ENCODE data around the gene CCDC85B. TPM values are rescaled to one million over a fixed set of nuclear protein-coding genes. Genes with fewer than 3 reads are reported as not detected.

Gene CCDC85B
- total RNA-seq, 1 donor from 2014 or later = 56.0 TPM

DNA sequence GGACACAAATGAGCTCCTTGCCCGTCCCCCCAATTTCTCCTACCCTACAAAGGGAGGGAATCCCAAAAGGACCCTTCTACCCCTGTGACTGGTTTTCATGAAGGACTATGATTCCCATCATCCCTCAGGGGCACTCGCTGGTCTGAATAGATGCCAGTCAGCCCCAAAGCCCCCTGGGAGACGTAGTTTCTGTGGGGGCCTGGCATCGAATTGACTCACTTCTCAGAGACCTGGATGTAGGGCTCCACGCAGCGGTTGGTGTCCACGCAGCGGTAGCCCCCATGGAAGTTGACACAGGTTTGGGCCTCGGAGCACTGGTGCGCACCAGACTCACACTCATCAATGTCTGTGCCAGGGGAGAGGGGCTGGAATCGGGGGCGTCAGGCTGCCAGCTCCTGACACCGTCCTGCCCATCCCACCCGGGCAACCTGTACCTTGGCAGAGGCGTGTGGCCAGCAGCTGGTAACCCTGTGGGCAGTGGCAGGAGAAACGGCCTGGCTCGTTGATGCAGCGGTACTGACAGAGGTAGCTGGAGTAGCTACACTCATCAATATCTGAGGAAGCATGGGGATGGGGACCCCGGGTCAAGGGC lies 22.3 kb upstream of the CCDC85B start:
- no peak for DNase-seq (ENCODE audit: low read depth in 2 of 2)

GRCh38 chr11:65868907-65869306 lies 21.6 kb upstream of the CCDC85B start:
- DNase-seq (ENCODE audit: low read depth in 2 of 2) = no peak

DNA sequence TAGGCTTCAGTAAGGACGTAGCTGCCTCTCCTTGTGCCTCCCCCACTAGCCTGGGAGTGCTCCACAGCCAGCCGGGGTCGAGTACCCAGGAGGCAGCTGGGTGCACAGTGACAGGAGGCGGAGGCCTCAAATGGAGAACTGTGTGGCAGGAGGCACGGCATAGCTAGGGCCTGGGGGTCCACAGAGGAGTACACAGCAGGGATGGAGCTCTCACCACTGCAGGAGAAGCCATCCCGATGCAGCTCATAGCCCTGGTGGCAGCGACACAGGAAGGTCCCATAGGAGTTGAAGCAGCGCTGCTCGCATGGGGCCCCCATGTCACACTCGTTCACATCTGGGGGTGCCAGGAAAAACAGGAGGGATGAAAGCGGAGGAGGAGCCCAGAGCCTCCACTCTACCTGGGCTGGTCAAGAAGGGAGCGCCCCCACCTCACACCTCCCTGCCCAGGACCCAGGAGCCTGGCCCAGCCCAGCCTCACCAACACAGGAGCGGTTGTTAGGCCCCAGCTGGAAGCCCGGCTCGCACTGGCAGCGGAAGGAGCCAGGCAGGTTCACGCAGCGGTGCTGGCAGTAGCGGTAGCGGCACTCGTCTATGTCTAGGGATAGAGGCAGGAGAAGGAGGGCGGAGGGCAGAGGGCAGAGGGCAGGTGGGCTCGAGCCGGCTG lies 20.7 kb upstream of the CCDC85B start:
- DNase-seq (ENCODE audit: low read depth in 2 of 2) = no peak

GRCh38 chr11:65870307-65870658 lies 20.2 kb upstream of the CCDC85B start:
- DNase-seq (ENCODE audit: low read depth in 2 of 2) = no peak

DNA sequence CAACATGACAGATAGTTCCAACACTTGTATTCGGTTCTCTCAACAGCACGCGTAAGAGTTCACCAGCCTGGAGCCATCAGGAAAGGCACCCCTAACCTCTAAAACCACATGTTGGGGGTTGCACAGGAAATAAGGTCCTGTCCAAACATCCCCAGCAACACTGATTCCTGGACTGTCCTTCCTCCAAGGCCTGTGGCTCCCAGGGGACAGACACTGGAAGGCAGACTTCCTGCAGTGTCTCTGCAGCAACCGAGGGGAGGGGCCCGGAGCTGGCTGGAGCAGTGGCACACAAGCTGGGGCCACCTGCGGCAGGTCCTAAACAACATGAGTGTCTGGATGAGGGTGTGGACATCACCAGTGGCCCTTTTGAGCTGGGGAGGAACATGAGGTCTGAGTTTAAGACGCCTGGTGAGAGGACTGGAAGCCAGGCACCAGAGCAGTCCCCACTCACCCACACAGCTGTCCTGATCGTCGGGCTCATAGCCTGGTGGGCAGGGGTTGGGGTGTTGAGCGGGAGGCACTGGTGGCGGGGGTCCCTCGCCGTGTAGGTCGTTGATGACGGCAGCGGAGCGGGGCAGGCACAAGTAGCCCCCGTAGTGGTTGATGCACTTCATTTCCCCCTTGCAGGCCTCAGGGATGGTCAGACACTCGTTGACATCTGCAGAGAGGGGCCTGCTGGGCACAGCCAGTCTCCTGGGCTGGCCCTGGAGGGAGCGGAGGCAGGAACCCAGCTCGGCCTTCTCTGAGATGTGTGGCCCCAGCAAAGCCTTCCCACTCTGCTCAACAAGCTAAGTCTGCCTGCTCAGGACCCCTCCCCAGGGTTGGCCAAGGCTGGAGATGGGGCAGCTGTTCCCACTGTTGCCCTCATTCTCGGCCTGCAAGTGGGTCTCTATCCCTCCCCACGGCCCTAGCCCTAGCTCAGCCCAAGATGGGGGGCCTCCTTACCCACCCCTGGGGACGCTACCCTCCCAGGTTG lies 19.5 kb upstream of the CCDC85B start:
- peak in 1 of 2 donors; percentile 37 for DNase-seq (ENCODE audit: low read depth in 2 of 2)

DNA sequence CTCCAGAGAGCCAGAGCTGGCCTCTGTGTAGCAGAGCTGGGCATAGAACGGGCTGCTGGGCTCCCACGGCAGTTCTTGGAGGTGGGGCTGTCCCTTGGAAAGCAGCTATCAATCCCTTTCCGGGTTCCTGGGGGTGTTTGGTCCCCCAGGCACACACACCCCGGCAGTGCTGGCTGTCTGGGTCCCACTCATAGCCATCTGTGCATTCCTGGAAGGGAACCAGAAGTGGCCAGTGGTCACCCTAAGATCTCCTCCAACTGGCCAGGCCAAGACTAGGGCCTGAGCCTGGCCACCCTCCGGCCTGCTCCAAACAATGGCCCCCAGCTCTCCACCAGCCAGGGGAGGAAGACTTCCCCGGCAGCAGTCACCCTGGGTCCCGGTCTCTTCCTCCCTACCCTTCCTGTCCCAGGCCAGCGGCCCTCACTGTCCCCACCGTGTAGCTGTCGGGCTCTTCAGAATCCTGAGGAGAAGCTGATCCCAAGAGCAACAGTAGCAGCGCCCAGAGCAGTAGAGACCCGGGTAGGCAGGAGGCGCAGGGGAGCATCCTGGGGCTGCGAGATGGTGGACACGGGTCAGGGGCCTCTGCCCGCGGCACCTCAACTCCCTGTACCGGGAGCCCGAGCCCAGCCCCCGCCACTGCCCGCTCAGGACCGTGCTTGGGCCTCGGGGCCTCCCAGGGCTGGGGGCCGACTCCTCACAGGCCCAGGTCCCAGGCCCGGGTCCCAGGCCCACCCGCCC lies 18.5 kb upstream of the CCDC85B start:
- peak; percentile 30 to 35 for DNase-seq (ENCODE audit: low read depth in 2 of 2)

DNA sequence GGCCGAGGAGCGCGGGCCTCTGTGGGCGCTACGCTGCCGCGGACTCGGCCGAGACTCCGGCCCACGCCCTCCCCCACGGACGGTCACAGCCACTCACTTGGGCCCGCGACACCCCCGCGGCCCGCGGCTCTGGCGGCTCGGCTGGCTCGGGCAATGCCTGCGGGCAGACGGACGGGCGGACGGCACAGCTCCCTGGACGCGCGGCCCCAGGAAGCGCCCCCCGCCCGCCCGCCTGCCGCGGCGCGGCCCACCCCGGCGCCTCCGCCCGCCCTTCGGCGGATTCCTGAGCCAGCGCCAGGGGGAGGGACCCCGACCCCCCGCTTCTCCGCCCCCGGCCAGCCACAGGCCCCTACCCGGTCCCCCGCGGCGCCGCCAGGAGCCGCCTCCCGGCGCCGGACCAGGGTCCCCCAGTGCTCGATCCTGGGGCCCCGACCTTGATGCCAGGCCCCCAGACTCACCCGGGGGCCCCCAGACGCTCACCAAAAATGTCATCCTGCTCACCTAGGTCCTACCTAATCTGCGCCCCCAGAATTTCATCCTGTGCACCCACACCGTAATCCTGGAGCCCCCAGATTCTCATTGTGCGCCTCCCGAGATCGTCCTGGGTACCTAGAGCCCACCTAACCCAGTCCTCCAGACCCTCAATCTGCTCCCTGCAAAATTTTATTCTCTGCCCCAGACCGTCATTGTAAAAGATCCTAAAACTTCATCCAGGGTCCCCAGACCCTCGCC lies 17.7 kb upstream of the CCDC85B start, which contains the start of gene EFEMP2:
TSS of gene EFEMP2 (minus strand) at position 215 of the 732 bp plus-strand sequence. CDS start 446 bp downstream, outside the sequence.
- DNase-seq (ENCODE audit: low read depth in 2 of 2) = no peak

- DNase-seq (ENCODE audit: low read depth in 2 of 2) = peak; percentile 65 to 85
These were observed 16.9 kb upstream of the CCDC85B start for GRCh38 chr11:65873318-65874156.

DNA sequence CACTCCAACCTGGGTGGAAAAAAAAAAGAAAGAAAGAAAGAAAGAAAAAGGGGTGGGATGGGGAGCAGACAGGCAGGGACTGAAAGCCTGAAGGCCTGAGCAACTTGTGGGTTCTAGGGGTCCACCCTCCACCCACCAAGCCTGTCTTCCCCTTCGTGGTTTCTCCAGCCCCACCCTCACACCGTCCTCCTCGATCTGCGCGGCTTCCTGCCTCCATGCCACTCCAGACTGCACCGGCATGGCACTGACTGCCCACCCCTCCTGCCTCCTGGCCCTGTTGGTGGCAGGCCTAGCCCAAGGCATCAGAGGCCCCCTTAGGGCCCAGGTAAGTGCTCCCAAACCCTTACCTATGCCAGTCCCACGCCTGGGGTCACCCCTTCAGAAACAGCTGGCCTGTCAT lies 10.9 kb upstream of the CCDC85B start, which contains the start of gene CTSW:
TSS of gene CTSW (plus strand) at position 221 of the 400 bp plus-strand sequence. CDS start at position 239, 18 bp downstream.
- no peak for DNase-seq (ENCODE audit: low read depth in 2 of 2)

GRCh38 chr11:65880027-65880426 lies 10.4 kb upstream of the CCDC85B start:
- DNase-seq (ENCODE audit: low read depth in 2 of 2) = no peak

DNA sequence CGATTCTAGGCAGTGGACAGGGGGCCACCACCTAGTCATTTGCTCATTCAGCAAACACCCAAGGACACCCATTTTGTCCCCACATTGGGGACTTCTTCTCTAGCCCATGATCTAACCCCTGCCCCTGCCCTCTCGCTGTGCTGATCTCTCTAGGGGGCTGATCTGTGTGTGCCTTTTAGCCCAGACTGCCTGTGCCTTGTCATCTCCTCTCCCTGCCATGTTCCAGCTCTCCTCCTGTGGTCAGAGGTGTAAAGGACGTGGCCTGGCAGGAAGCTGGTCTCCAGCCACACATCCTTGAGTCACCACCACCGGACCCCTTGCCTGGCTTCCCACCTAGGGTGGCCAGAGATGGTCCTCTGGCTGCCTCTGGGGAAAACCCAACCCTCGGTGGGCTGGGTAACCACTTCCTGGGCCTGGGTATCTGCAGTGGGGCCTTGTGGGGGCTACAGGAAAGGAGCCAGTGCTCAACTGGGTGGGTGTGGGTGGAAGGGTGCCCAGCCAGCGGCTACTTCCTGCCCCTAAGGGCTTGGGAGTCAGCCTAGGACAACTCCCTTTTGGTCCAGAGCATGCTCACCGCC lies 9.5 kb upstream of the CCDC85B start:
- no peak for DNase-seq (ENCODE audit: low read depth in 2 of 2)

DNA sequence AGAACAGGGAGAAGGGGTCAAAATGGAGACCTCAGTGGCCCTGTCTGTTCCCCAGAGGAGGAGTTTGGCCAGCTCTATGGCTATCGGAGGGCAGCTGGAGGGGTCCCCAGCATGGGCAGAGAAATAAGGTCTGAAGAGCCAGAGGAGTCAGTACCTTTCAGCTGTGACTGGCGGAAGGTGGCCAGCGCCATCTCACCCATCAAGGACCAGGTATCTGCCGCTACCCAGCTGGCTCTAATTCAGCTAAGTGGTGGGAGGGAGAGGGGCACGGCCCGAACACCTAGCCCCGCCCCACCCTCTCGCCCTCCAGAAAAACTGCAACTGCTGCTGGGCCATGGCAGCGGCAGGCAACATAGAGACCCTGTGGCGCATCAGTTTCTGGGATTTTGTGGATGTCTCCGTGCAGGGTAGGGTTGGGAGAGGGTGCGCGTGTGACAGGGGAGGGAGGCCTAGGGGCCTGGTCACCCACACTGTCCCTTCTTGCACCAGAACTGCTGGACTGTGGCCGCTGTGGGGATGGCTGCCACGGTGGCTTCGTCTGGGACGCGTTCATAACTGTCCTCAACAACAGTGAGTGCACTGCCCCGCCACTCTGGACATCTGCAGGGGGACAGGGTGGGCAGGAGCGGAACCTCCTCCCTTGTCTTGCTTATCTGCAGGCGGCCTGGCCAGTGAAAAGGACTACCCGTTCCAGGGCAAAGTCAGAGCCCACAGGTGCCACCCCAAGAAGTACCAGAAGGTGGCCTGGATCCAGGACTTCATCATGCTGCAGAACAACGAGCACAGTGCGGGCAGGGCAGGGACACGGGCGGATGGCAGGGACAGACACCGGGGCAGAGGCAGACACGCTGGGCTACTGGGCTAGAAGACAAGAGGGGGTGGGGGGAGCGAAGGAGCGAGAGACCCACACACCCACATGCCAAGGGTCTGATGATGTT lies 8.1 kb upstream of the CCDC85B start:
- DNase-seq (ENCODE audit: low read depth in 2 of 2) = no peak

DNA sequence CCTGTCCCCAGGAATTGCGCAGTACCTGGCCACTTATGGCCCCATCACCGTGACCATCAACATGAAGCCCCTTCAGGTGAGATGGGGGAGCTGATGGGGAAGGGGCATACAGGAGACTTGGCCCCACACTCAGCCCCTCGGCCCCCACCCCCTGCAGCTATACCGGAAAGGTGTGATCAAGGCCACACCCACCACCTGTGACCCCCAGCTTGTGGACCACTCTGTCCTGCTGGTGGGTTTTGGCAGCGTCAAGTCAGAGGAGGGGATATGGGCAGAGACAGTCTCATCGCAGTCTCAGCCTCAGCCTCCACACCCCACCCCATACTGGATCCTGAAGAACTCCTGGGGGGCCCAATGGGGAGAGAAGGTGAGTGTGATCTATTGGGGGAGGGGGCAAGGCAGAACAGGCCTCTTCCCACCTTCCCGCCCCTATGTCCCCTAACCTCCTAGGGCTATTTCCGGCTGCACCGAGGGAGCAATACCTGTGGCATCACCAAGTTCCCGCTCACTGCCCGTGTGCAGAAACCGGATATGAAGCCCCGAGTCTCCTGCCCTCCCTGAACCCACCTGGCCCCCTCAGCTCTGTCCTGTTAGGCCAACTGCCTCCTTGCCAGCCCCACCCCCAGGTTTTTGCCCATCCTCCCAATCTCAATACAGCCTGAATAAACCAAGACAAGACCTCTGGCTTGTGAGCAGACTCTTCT lies 7.3 kb upstream of the CCDC85B start:
- no peak for DNase-seq (ENCODE audit: low read depth in 2 of 2)

- no peak for DNase-seq (ENCODE audit: low read depth in 2 of 2)
These were observed 6.4 kb upstream of the CCDC85B start for GRCh38 chr11:65883786-65884715.

GRCh38 chr11:65884716-65885092 lies 5.8 kb upstream of the CCDC85B start:
- DNase-seq (ENCODE audit: low read depth in 2 of 2) = peak; percentile 81 to 90

DNA sequence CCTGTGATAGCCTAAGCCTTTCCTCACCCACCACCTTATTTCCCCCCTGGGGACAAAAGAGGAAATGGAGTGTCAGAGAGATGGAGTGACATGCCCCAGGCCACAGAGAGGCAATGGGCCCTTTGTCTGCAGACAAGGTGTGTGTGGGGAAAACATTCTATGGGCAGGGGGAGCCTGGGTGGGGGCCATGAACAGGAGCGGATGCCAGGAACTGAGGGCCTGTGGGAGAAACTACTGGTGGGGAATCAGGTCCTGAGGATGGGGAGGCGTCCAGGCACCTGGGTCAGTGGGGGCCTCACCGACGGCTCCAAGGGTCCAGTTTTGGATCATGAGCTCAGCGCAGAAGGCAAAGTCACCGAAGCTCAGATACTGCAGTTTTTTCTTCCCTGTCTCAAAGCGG lies 5.2 kb upstream of the CCDC85B start:
- DNase-seq (ENCODE audit: low read depth in 2 of 2) = no peak
